Osteoblast (primary cell): ENCODE results near the gene FGFR4. TPM values are rescaled to one million over a fixed set of nuclear protein-coding genes. Genes with fewer than 3 reads are reported as not detected.
A peak's percentile ranks its signal among the peaks of the same experiment; 100 is the strongest.

ENCODE experiments used
- DNase-seq: peaks from one replicate; pipeline ENCODE4 v3.0.0; 2011; ENCODE audit warnings: low spot score, mixed read lengths; ENCODE audit not compliant: insufficient read length; ENCODE audit errors: missing footprints
- H2AFZ ChIP-seq: 2 replicates; pipeline ENCODE4 v1.6.0; 2011; ENCODE audit warnings: mild to moderate bottlenecking, low read length
- H3K27ac ChIP-seq: 2 replicates; pipeline ENCODE4 v1.5.1; 2011; ENCODE audit warnings: mild to moderate bottlenecking, low read depth, low read length, moderate library complexity
- H3K27me3 ChIP-seq: 2 replicates; pipeline ENCODE4 v1.6.0; 2012; ENCODE audit warnings: mild to moderate bottlenecking, control low read depth, inconsistent platforms, low read length, moderate library complexity; ENCODE audit not compliant: insufficient read depth
- H3K36me3 ChIP-seq: 2 replicates; pipeline ENCODE4 v1.5.1; 2011; ENCODE audit warnings: mild to moderate bottlenecking, low read length, control low read depth, moderate library complexity; ENCODE audit not compliant: insufficient read depth
- H3K4me1 ChIP-seq: 2 replicates; pipeline ENCODE4 v1.5.1; 2011; ENCODE audit warnings: mild to moderate bottlenecking, low read length, control low read depth, moderate library complexity; ENCODE audit not compliant: insufficient read depth
- H3K4me2 ChIP-seq: 2 replicates; pipeline ENCODE4 v1.6.0; 2011; ENCODE audit warnings: mild to moderate bottlenecking, low read length; ENCODE audit not compliant: insufficient read depth
- H3K4me3 ChIP-seq: fragments of 200-600 bp; sonication (generic); 3 replicates; pipeline ENCODE4 v1.5.1; 2012; ENCODE audit warnings: mild to moderate bottlenecking, low read length, inconsistent platforms; ENCODE audit not compliant: insufficient read depth
- H3K79me2 ChIP-seq: 2 replicates; pipeline ENCODE4 v1.6.0; 2012; ENCODE audit warnings: mild to moderate bottlenecking, low read length, control low read depth, inconsistent platforms; ENCODE audit not compliant: insufficient read depth
- H3K9me3 ChIP-seq: 2 replicates; pipeline ENCODE4 v1.5.1; 2011; ENCODE audit warnings: low read depth, low read length, control low read depth
- H4K20me1 ChIP-seq: 2 replicates; pipeline ENCODE4 v1.6.0; 2012; ENCODE audit warnings: mild to moderate bottlenecking, low read length, control low read depth; ENCODE audit not compliant: insufficient read depth
- CTCF ChIP-seq: IDR thresholded peaks from 2 replicates; pipeline ENCODE4 v1.5.1; 2011; ENCODE audit warnings: mild to moderate bottlenecking, low read depth, low read length, moderate library complexity; ENCODE audit errors: extremely low read depth
- total RNA-seq: library from RNA; depleted of rRNA; stranded (reverse); fragments of >200 nt; gene quantifications from 2 replicates; pipeline ENCODE4 v1.2.3, GENCODE V29; 2012

Gene FGFR4
- total RNA-seq, 1 donor: 1.1 TPM

- Histone ChIP-seq H3K4me2 (no peak overlapping the region), H3K27me3 (no peaks in the 10 kb centered on the region), H3K4me1 (peaks cover 9% of the 10 kb centered on the region), H3K36me3 (no peaks in the 10 kb centered on the region), H3K79me2 (no peaks in the 10 kb centered on the region), H2AFZ (peak overlapping the region; percentile 97), H3K4me3 (no peak overlapping the region), H3K9me3 (no peaks in the 10 kb centered on the region), H4K20me1 (no peaks in the 10 kb centered on the region), H3K27ac (no peak overlapping the region)
- TF ChIP-seq CTCF: no peak
- no peak for DNase-seq
Observed at GRCh38 chr5:177117441-177118045, 30.8 kb downstream of the FGFR4 start.

- Histone ChIP-seq H4K20me1 (no peaks in the 10 kb centered on the region), H3K4me2 (no peak overlapping the region), H3K4me1 (no peaks in the 10 kb centered on the region), H3K27me3 (no peaks in the 10 kb centered on the region), H3K27ac (no peak overlapping the region), H3K9me3 (no peaks in the 10 kb centered on the region), H3K79me2 (no peaks in the 10 kb centered on the region), H3K36me3 (no peaks in the 10 kb centered on the region), H3K4me3 (no peak overlapping the region), H2AFZ (no peak overlapping the region)
- TF ChIP-seq CTCF: no peak
- peak; percentile 76 for DNase-seq
Observed at GRCh38 chr5:177122566-177122965, 35.9 kb downstream of the FGFR4 start.

DNA sequence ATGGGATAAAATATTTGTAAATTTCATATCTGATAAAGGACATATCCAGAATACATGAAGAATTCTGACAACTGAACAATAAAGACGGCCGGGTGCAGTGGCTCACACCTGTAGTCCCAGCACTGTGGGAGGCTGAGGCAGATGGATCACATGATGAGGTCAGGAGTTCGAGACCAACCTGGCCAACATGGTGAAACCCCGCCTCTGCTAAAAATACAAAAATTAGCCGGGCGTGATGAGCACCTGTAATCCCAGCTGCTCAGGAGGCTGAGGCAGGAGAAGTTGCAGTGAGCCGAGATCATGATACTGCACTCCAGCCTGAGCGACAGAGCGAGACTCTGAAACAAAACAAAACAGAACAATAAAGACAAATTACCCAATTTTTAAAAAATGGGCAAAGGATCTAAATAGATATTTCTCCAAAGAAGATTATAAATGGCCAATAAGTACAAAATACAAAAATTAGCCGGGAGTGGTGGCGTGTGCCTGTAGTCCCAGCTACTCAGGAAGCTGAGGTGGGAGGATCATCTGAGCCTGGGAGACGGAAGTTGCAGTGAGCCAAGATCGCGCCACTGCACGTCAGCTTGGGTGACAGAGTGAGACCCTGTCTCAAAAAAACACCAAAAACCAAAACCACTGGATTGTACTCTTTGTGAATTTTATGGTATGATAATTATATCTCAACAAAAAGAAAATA, 37.2 kb downstream of the FGFR4 start:
- Histone ChIP-seq H3K9me3 (no peaks in the 10 kb centered on the region), H2AFZ (no peak overlapping the region), H3K27me3 (no peaks in the 10 kb centered on the region), H3K36me3 (no peaks in the 10 kb centered on the region), H3K79me2 (no peaks in the 10 kb centered on the region), H4K20me1 (no peaks in the 10 kb centered on the region), H3K4me2 (no peak overlapping the region), H3K27ac (no peak overlapping the region), H3K4me3 (no peak overlapping the region), H3K4me1 (no peaks in the 10 kb centered on the region)
- TF ChIP-seq CTCF: no peak
- DNase-seq: no peak

DNA sequence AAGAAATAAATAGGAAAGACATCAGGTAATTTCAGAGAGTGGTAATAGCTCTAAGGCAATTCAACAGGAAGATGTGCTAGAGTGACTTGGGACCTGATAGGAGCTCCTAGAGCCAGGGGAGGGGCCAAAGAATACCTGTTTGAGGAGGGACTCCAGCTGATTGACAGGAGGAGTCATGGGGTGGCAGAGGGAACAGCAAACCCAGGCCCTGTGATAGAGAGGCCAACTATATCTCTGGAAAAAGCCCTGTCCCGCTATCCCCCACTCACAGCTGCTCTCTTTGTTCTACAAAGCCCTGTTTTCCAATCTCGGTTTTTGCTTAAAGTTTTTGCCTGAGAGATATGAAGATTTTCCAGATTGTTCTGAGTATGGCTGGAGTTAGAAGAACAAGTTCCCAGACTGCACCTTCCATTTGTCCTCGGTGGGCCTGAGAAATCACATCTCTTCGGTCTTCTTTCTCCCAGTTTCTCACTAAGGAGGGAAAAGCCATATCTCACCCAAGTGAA, 37.8 kb downstream of the FGFR4 start:
- H3K9me3 ChIP-seq: no peaks in the 10 kb centered on the region
- DNase-seq: peak; percentile 23
- H3K4me3 ChIP-seq: no peak overlapping the region
- no peak overlapping the region for H3K4me2 ChIP-seq
- TF ChIP-seq CTCF: no peak
- H4K20me1 ChIP-seq: no peaks in the 10 kb centered on the region
- H3K36me3 ChIP-seq: no peaks in the 10 kb centered on the region
- no peak overlapping the region for H3K27ac ChIP-seq
- no peaks in the 10 kb centered on the region for H3K4me1 ChIP-seq
- H3K27me3 ChIP-seq: no peaks in the 10 kb centered on the region
- H3K79me2 ChIP-seq: no peaks in the 10 kb centered on the region
- H2AFZ ChIP-seq: no peak overlapping the region
